Esophagus muscularis mucosa (tissue), 4 donors: Measurements from ENCODE around the gene TP53I13. TPM values are rescaled to one million over a fixed set of nuclear protein-coding genes. Genes with fewer than 3 reads are reported as not detected.

ENCODE experiments used
- DNase-seq: peaks from one replicate; pipeline ENCODE4 v3.0.0-alpha.2; 2017; ENCODE audit errors: extremely low spot score
- H3K27ac ChIP-seq, 4 donors: fragments of 200-600 bp; sonication (generic); replicated peaks in 1 of 4; 1 replicate in 3 of 4; 2 replicates in 1 of 4; pipeline ENCODE4 v1.5.1; 2016 to 2019; ENCODE audit warnings: mild to moderate bottlenecking in 1 of 4
- H3K27me3 ChIP-seq, 4 donors: fragments of 200-600 bp; sonication (generic); one replicate each; pipeline versions ENCODE4 v1.5.1 to v1.6.0; 2016 to 2019
- H3K36me3 ChIP-seq, 4 donors: fragments of 200-600 bp; sonication (generic); one replicate each; pipeline ENCODE4 v1.5.1; 2016 to 2019
- H3K4me1 ChIP-seq, 4 donors: fragments of 200-600 bp; sonication (generic); one replicate each; pipeline ENCODE4 v1.5.1; 2016 to 2019
- H3K4me3 ChIP-seq, 4 donors: fragments of 200-600 bp; sonication (generic); 1 replicate in 2 of 4; 2 replicates in 2 of 4; pipeline ENCODE4 v1.5.1; 2016 to 2019; ENCODE audit warnings: mild to moderate bottlenecking in 4 of 4, moderate library complexity in 1 of 4
- H3K9me3 ChIP-seq, 4 donors: fragments of 200-600 bp; sonication (generic); 1 replicate in 3 of 4; 2 replicates in 1 of 4; pipeline ENCODE4 v1.5.1; 2016 to 2019
- EP300 ChIP-seq: sonication (generic); formaldehyde crosslinking; IDR thresholded peaks from one replicate; pipeline ENCODE4 v1.6.1; 2017; ENCODE audit warnings: antibody characterized with exemption
- POLR2A ChIP-seq: fragments of 450-650 bp; IDR thresholded peaks from one replicate; pipeline ENCODE4 v1.6.1; 2017; ENCODE audit warnings: antibody characterized with exemption, moderate library complexity, mild to moderate bottlenecking, low read depth
- POLR2AphosphoS5 ChIP-seq, 2 donors: sonication (generic); formaldehyde crosslinking; IDR thresholded peaks; one replicate each; pipeline ENCODE4 v1.6.1; 2017; ENCODE audit warnings: antibody characterized with exemption in 2 of 2
- WGBS: methylation state at CpG from one replicate; pipeline ENCODE4 v1.1.5; 2018; 5-methylcytosine and 5-hydroxymethylcytosine counted together
- intact Hi-C: fragments of 100-400 bp; cut with DNase I; formaldehyde crosslinking; loops from one replicate; pipeline ENCODE4 v1.15.1; 2023
- total RNA-seq, 4 donors: library from RNA; depleted of rRNA; stranded (reverse); fragments of >200 nt; gene quantifications; one replicate each; pipeline versions ENCODE4 v1.1.0 to v1.2.1, GENCODE V29; 2016
- TF ChIP-seq, protein P1 (sequence below), 3 experiments: fragments of 200-600 bp in 2 of 3; fragments of 450-650 bp in 1 of 3; sonication (generic) in 2 of 3; IDR thresholded peaks; one replicate each; pipeline ENCODE4 v1.5.1; 2017 to 2019; ENCODE audit warnings: antibody characterized with exemption in 3 of 3, mild to moderate bottlenecking in 2 of 3, moderate library complexity in 1 of 3

Gene TP53I13
- total RNA-seq, 4 donors from 2014 or later = 40.9 to 72.6 (median 55.7) TPM

DNA sequence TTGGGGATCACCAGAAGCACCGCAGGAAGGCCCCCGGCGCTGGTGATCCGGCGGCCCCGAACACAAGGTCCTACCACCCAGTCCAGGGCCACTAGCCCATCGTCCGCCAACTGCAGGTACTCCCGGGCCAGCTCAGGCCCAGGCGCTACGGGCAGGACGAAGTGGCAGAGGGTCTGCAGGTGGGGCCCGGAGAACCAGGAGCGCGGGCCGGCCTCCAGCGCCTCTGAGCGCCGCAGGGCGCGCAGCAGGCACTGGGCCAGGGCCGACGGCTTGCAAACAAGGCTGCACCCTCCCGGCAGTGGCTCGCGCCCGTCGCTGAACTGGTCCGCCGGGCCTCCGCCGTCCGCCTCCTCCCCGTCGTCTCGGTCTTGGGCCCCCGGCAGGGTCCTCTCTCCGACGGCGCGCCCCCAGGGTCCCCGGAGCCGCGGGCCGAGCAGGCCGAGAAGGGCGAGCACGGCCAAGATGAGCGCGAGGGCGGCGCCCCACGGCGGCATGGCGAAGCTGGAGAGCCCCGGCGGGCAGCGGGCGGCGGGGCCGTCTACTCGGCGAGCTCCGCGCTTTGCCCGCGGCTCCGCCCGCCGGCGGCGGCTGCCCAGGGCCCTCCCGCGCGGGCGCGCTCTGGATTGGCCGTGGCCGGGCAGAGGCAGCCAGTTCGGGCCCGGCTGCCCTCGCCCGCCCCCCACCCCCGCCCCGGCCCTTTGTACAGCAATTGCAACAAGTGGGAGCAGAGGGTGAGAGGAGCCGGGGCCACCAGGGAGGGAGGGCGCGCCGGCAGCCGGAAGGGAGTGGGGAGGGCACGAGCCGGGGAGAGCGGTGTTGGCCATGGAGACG lies 1.8 kb upstream of the TP53I13 start, which contains the start of gene ABHD15:
Gene ABHD15, minus strand, starts transcription at position 565 of the 831 bp plus-strand sequence. Its CDS starts 71 bp downstream, at position 494.
- Histone ChIP-seq H3K4me1 (peaks cover 28 to 76% (median 55%) of the 10 kb centered on the region in 4 donors), H3K27me3 (no peaks in the 10 kb centered on the region), H3K4me3 (peak within 1 kb of the TSS; percentile 68 to 78 (median 71)), H3K27ac (peak within 1 kb of the TSS; percentile 85 to 91 (median 89)), H3K36me3 (peaks cover 4 to 24% (median 10%) of the 10 kb centered on the region in 4 donors), H3K9me3 (no peaks in the 10 kb centered on the region)
- WGBS = 3% methylated on average over 45 of the region's 94 CpGs
- TF ChIP-seq, protein P1, sequence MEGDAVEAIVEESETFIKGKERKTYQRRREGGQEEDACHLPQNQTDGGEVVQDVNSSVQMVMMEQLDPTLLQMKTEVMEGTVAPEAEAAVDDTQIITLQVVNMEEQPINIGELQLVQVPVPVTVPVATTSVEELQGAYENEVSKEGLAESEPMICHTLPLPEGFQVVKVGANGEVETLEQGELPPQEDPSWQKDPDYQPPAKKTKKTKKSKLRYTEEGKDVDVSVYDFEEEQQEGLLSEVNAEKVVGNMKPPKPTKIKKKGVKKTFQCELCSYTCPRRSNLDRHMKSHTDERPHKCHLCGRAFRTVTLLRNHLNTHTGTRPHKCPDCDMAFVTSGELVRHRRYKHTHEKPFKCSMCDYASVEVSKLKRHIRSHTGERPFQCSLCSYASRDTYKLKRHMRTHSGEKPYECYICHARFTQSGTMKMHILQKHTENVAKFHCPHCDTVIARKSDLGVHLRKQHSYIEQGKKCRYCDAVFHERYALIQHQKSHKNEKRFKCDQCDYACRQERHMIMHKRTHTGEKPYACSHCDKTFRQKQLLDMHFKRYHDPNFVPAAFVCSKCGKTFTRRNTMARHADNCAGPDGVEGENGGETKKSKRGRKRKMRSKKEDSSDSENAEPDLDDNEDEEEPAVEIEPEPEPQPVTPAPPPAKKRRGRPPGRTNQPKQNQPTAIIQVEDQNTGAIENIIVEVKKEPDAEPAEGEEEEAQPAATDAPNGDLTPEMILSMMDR (IDR thresholded peaks at IDR 0.05) = peak in 1 of 3 experiments; percentile 14
- TF ChIP-seq POLR2A = no peak
- TF ChIP-seq EP300 = no peak
- TF ChIP-seq POLR2AphosphoS5 (IDR thresholded peaks at IDR 0.05) = peak; percentile 53 to 90
- intact Hi-C loops = no loop called here
- no peak for DNase-seq

DNA sequence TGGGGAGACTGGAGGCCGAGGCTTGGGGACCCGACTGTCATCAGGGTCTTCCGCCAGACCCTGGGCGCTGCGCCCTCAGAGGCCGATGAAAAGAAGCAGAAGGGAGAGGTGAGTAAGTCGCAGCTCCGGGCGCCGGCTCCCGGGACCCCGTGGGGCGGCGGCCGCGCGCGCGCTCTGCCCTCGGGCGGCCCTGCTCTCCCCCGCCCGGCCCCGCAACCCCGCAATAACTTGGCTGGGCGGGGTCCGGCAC lies 1.3 kb upstream of the TP53I13 start:
- 0% methylated on average over 6 of the region's 27 CpGs for WGBS
- Histone ChIP-seq H3K36me3 (peaks cover 4 to 23% (median 7%) of the 10 kb centered on the region in 4 donors), H3K9me3 (no peaks in the 10 kb centered on the region), H3K27ac (peak overlapping the region; percentile 85 to 91 (median 89)), H3K4me3 (peak overlapping the region; percentile 68 to 78 (median 71)), H3K4me1 (peaks cover 26 to 76% (median 57%) of the 10 kb centered on the region in 4 donors), H3K27me3 (no peaks in the 10 kb centered on the region)
- DNase-seq = no peak
- TF ChIP-seq, protein P1 (IDR thresholded peaks at IDR 0.05) = no peak
- no peak for TF ChIP-seq POLR2A
- TF ChIP-seq EP300 = no peak
- TF ChIP-seq POLR2AphosphoS5 (IDR thresholded peaks at IDR 0.05) = no peak
- intact Hi-C loops = no loop called here

DNA sequence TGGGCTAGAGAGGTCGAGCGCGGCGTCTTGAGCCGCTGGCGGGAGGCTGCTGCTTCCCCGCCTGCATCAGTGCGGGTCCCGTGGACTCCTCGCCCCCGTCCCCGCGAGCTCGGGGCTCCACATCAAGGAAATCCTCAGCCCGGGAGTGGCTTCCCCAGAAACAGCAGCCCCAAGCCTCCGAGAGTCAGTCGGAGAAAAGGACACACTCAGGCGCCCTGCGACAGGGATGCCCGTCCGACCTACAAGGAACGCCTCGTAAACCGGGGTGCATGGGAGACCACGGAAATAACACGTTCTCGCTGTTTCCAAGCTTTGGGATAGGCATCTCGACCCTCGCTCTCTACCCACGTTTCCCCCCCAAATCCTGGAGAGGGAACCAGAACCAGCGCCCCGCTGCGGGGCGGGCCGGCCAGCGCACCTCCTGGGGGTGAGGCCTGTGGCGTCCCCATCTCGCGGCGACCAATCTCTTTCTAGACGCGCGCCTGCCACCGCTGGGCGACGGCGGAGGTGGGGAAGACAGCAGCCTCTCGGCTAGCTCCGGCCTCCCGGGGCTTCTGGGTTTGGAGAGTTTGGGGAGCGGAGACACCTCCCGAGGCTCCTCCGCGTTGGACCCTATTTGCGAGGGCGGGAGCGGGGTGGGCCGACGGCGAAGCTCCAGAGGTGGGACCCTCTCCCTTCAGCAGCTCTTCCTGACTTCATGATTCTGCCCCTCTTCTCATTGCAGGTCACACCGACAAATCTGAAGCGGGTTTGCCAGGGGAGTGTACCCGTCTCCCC lies 759 bp upstream of the TP53I13 start:
- TF ChIP-seq, protein P1 (IDR thresholded peaks at IDR 0.05) = peak; percentile 29 to 58 (median 33)
- TF ChIP-seq POLR2A = no peak
- peak overlapping the region; percentile 85 to 91 (median 89) for H3K27ac ChIP-seq
- H3K36me3 ChIP-seq = peaks cover 0 to 18% (median 2%) of the 10 kb centered on the region in 4 donors
- peak overlapping the region; percentile 68 to 78 (median 71) for H3K4me3 ChIP-seq
- peaks cover 30 to 76% (median 62%) of the 10 kb centered on the region in 4 donors for H3K4me1 ChIP-seq
- WGBS = 0% methylated on average over 3 of the region's 63 CpGs
- no peaks in the 10 kb centered on the region for H3K27me3 ChIP-seq
- no peaks in the 10 kb centered on the region for H3K9me3 ChIP-seq
- no peak for DNase-seq
- intact Hi-C loops = no loop called here

DNA sequence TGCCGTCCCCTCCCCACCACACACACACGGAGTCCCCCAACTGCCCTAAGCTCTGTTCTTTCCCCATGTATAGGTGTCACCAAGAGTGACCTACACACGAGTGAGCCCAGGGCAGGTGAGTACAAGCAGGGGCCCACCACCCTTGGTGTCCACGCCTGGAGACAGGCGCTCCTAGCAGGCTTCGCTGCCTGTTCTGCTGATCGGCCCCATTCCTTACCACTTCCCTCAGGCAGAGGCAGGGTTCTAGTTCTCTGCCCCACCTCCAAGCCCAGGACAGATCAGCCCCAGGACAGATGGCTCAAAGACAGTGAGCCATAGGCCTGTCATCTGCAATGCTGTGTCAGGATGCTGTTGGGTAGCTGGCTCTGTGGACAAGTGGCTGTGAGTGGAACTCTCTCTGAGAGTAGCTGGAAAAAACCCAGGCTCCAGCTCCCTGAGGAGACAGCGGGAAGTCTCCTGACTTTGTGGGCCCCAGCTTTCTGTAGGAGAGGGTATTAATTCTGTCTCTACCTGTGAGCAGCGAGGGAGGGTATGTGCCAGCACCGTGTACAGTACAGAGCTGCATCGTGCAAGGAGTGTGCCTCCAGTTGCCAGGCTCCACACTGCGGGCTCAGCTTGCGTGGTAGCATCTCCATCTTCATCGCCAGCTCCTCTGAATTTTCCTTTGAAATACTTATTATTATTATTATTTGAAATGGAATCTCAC lies 897 bp downstream of the TP53I13 start:
- TF ChIP-seq, protein P1 (IDR thresholded peaks at IDR 0.05) = no peak
- TF ChIP-seq POLR2A (no peak), EP300 (no peak), POLR2AphosphoS5 (IDR thresholded peaks at IDR 0.05) (no peak)
- 66% methylated on average over 13 of the region's 14 CpGs for WGBS
- H3K36me3 ChIP-seq = peaks cover 5 to 27% (median 9%) of the 10 kb centered on the region in 4 donors
- intact Hi-C loops = no loop called here
- peak overlapping the region; percentile 85 to 91 (median 89) for H3K27ac ChIP-seq
- no peaks in the 10 kb centered on the region for H3K9me3 ChIP-seq
- peak overlapping the region; percentile 68 to 78 (median 71) for H3K4me3 ChIP-seq
- no peak for DNase-seq
- no peaks in the 10 kb centered on the region for H3K27me3 ChIP-seq
- H3K4me1 ChIP-seq = peaks cover 37 to 81% (median 67%) of the 10 kb centered on the region in 4 donors
